ENCODE data around the gene KRT80.

GRCh38 chr12:52214421-52214802, 22.6 kb upstream of the KRT80 start:
- TF ChIP-seq CTCF (IDR thresholded peaks at IDR 0.05 in 8 of 11, conservative IDR thresholded peaks at IDR 0.05 in 3 of 11) = peak in 2 of 11 experiments; percentile 19 to 46
- TF ChIP-seq POLR2AphosphoS5 (IDR thresholded peaks at IDR 0.05) = no peak

All from spleen (tissue), 7 donors.